K562 (cell line): ENCODE results near the gene CNOT11. TPM values are rescaled to one million over a fixed set of nuclear protein-coding genes. Genes with fewer than 3 reads are reported as not detected.

Source experiments
- ATAC-seq: fragments of 200-7000 bp; cut with Tn5 transposase; 3 replicates; pipeline ENCODE4 v1.9.1; 2020; ENCODE audit warnings: moderate library complexity
- BruUV-seq: library from RNA; stranded (reverse); fragments of 400-500 nt; replicated peaks from 2 replicates; lab custom pipeline; 2021; lab: Mats Ljungman, UMichigan
- CTCF ChIA-PET: fragments of 300-600 bp; formaldehyde crosslinking; extraction: SDS; loops from one replicate; lab custom pipeline; 2021; ENCODE audit warnings: low intra/inter-chr PET ratio; lab: Yijun Ruan, JAX
- POLR2A ChIA-PET: fragments of 300-600, 350-650 bp; sonication (Branson Sonifier 250); formaldehyde crosslinking; extraction: SDS; loops from one replicate; lab custom pipeline; 2021; ENCODE audit warnings: antibody characterized with exemption, inconsistent platforms; lab: Yijun Ruan, JAX
- DNase-seq, 4 experiments: peaks; one replicate each; pipeline versions ENCODE4 v3.0.0 to v3.0.0-alpha.2; 2011 to 2018; ENCODE audit warnings: low spot score in 3 of 4, mixed read lengths in 3 of 4; ENCODE audit errors: extremely low read depth in 1 of 4
- FAIRE-seq: peaks from 2 replicates; lab custom pipeline; 2011; peaks lifted over from hg19 to GRCh38; lab: Jason Lieb, UNC
- H2AFZ ChIP-seq: 2 replicates; pipeline ENCODE4 v1.6.0; 2011; ENCODE audit warnings: low read depth, low read length, control low read depth, inconsistent platforms
- H3K27ac ChIP-seq: fragments of 200-600 bp; 3 replicates; pipeline ENCODE4 v1.8.0; 2011; ENCODE audit warnings: low read depth, mild to moderate bottlenecking, control low read depth, inconsistent platforms, low read length, moderate library complexity, mixed read lengths; ENCODE audit errors: extremely low read depth
- H3K27me3 ChIP-seq, 2 experiments: fragments of 300-600 bp in 1 of 2; 2 replicates in 1 of 2; 3 replicates in 1 of 2; pipeline versions ENCODE4 v1.6.0 to v1.8.0; 2011; ENCODE audit warnings: inconsistent platforms in 2 of 2, low read length in 2 of 2, mild to moderate bottlenecking in 1 of 2, mixed read lengths in 1 of 2, moderate library complexity in 1 of 2; ENCODE audit not compliant: control insufficient read depth in 2 of 2, insufficient read depth in 2 of 2
- H3K36me3 ChIP-seq: fragments of 300-600 bp; 3 replicates; pipeline ENCODE4 v1.8.0; 2011; ENCODE audit warnings: mild to moderate bottlenecking, low read length, inconsistent platforms; ENCODE audit not compliant: control insufficient read depth, insufficient read depth
- H3K4me1 ChIP-seq, 2 experiments: fragments of 200-600 bp in 1 of 2; replicated peaks in 1 of 2; 2 replicates in 1 of 2; 3 replicates in 1 of 2; pipeline versions ENCODE4 v1.5.1 to v1.8.0; 2011; ENCODE audit warnings: inconsistent platforms in 2 of 2, low read length in 2 of 2, mild to moderate bottlenecking in 1 of 2, mixed read lengths in 1 of 2, moderate library complexity in 1 of 2; ENCODE audit not compliant: control insufficient read depth in 2 of 2, insufficient read depth in 2 of 2
- H3K4me2 ChIP-seq: 2 replicates; pipeline ENCODE4 v1.6.1; 2011; ENCODE audit warnings: low read length, control low read depth, inconsistent platforms, mixed read lengths; ENCODE audit not compliant: insufficient read depth
- H3K4me3 ChIP-seq: fragments of 200-600 bp; sonication (generic), shearing (Covaris generic); 2 replicates; pipeline ENCODE4 v1.5.1; 2016; ENCODE audit warnings: control low read depth, inconsistent platforms
- H3K79me2 ChIP-seq: fragments of 200-600 bp; 3 replicates; pipeline ENCODE4 v1.8.0; 2011; ENCODE audit warnings: low read length, inconsistent platforms; ENCODE audit not compliant: control insufficient read depth, insufficient read depth
- H3K9ac ChIP-seq, 2 experiments: 2 replicates each; pipeline versions ENCODE4 v1.6.0 to v1.6.1; 2011; ENCODE audit warnings: low read depth in 2 of 2, low read length in 2 of 2, control low read depth in 1 of 2, inconsistent platforms in 1 of 2, mild to moderate bottlenecking in 1 of 2, mixed read lengths in 1 of 2; ENCODE audit not compliant: insufficient read depth in 1 of 2
- H3K9me1 ChIP-seq: one replicate; pipeline ENCODE4 v1.6.0; 2011; ENCODE audit warnings: inconsistent platforms, mild to moderate bottlenecking, low read length, moderate library complexity; ENCODE audit not compliant: control insufficient read depth, insufficient read depth
- H3K9me3 ChIP-seq: replicated peaks from 2 replicates; pipeline ENCODE4 v1.5.1; 2011; ENCODE audit warnings: low read depth, low read length, inconsistent platforms; ENCODE audit not compliant: control insufficient read depth, insufficient read depth
- H4K20me1 ChIP-seq: replicated peaks from 2 replicates; pipeline ENCODE4 v1.6.1; 2011; ENCODE audit warnings: low read length, inconsistent platforms, mixed read lengths; ENCODE audit not compliant: control insufficient read depth, insufficient read depth
- E2F1 ChIP-seq: sonication (generic); formaldehyde crosslinking; IDR thresholded peaks from 2 replicates; pipeline ENCODE4 v1.8.1; 2023; ENCODE audit warnings: mild to moderate bottlenecking, missing genetic modification reagents, moderate library complexity
- ERF ChIP-seq: fragments of 450-650 bp; formaldehyde crosslinking; IDR thresholded peaks from 2 replicates; pipeline ENCODE4 v1.4.0; 2020; ENCODE audit warnings: mild to moderate bottlenecking, mixed read lengths
- HNRNPLL ChIP-seq: fragments of 200-400 bp; formaldehyde crosslinking; IDR thresholded peaks from 2 replicates; pipeline ENCODE4 v1.6.1; 2017; ENCODE audit warnings: low read length, low read depth, mild to moderate bottlenecking; ENCODE audit not compliant: poor library complexity, severe bottlenecking
- RAD21 ChIP-seq, 2 experiments: fragments of 250-450 bp in 1 of 2; fragments of 450-650 bp in 1 of 2; sonication (Bioruptor Pico) in 1 of 2; formaldehyde crosslinking in 1 of 2; IDR thresholded peaks in 1 of 2; conservative IDR thresholded peaks in 1 of 2; 2 replicates each; pipeline versions ENCODE4 v1.4.0 to v1.8.0; 2020 to 2022; ENCODE audit warnings: mild to moderate bottlenecking in 2 of 2, moderate library complexity in 1 of 2
- RB1 ChIP-seq: fragments of 450-650 bp; IDR thresholded peaks from 2 replicates; pipeline ENCODE4 v1.6.1; 2017; ENCODE audit warnings: low read depth, mild to moderate bottlenecking
- TAF9B ChIP-seq: fragments of 450-650 bp; IDR thresholded peaks from 2 replicates; pipeline ENCODE4 v1.6.1; 2018; ENCODE audit warnings: mild to moderate bottlenecking; ENCODE audit not compliant: partially characterized antibody
- ZKSCAN8 ChIP-seq: fragments of 200-800 bp; sonication (Bioruptor generic); IDR thresholded peaks from 2 replicates; pipeline ENCODE4 v1.6.1; 2016; ENCODE audit warnings: missing genetic modification characterization, missing compliant biosample characterization
- ZNF583 ChIP-seq: fragments of 250-450 bp; sonication (Bioruptor Pico); IDR thresholded peaks from 2 replicates; pipeline ENCODE4 v1.4.0; 2020
- ZNF77 ChIP-seq: fragments of 250-450 bp; sonication (Bioruptor Pico); IDR thresholded peaks from 2 replicates; pipeline ENCODE4 v1.5.0; 2020
- WGBS: fragments of 100-300 bp; shearing (Covaris generic); methylation state at CpG from one replicate; pipeline ENCODE4 v1.1.6; 2016; ENCODE audit warnings: low coverage, mixed read lengths; ENCODE audit not compliant: insufficient coverage; ENCODE audit errors: missing lambda C conversion rate; 5-methylcytosine and 5-hydroxymethylcytosine counted together
- in situ Hi-C: fragments of 300-500 bp; cut with MboI; formaldehyde crosslinking; loops from 4 replicates; pipeline ENCODE4 v1.15.0; 2018; ENCODE audit warnings: inconsistent platforms, mixed read lengths
- intact Hi-C: fragments of 100-400 bp; cut with micrococcal nuclease; formaldehyde crosslinking; loops from 2 replicates; pipeline ENCODE4 v1.14.2; 2022
- polyA plus RNA-seq, 8 experiments: library from polyadenylated mRNA; depleted of rRNA in 4 of 8; stranded (reverse) in 5 of 8; unstranded in 3 of 8; fragments of >200 nt; fragmentation: Nextera tagmentation in 2 of 8; fragmentation: Illumina TruSeq in 1 of 8; extraction: Ambion mirVana in 2 of 8; extraction: Trizol in 1 of 8; gene quantifications; 2 replicates each; pipeline versions ENCODE4 v1.2.1 to v1.2.3, GENCODE V29; 2011 to 2014; ENCODE audit warnings: inconsistent platforms in 1 of 8, missing spikeins in 1 of 8
- total RNA-seq, 7 experiments: library from RNA; depleted of rRNA in 6 of 7; stranded (reverse); fragments of >200 nt in 6 of 7; fragmentation: Illumina TruSeq in 2 of 7; extraction: Trizol in 2 of 7; gene quantifications; 2 replicates each; pipeline versions ENCODE4 v1.2.1 to v1.2.3, GENCODE V29; 2011 to 2021; ENCODE audit warnings: low replicate concordance in 1 of 7
- TF ChIP-seq, protein P1 (sequence below), 3 experiments: IDR thresholded peaks in 2 of 3; conservative IDR thresholded peaks in 1 of 3; 2 replicates each; pipeline ENCODE4 v1.5.1; 2011 to 2012; ENCODE audit warnings: low read length in 3 of 3, mild to moderate bottlenecking in 3 of 3, control low read depth in 2 of 3, improper control_type of control experiment in 1 of 3, inconsistent platforms in 1 of 3, low read depth in 1 of 3, mixed read lengths in 1 of 3, moderate library complexity in 1 of 3; ENCODE audit not compliant: insufficient read depth in 2 of 3

Gene CNOT11
- total and polyA plus RNA-seq, 9 of the 15 experiments (the other 6 are each of a cell fraction or from before 2014, with no cell fraction given), result 12.7 to 163 (median 64.2) TPM

DNA sequence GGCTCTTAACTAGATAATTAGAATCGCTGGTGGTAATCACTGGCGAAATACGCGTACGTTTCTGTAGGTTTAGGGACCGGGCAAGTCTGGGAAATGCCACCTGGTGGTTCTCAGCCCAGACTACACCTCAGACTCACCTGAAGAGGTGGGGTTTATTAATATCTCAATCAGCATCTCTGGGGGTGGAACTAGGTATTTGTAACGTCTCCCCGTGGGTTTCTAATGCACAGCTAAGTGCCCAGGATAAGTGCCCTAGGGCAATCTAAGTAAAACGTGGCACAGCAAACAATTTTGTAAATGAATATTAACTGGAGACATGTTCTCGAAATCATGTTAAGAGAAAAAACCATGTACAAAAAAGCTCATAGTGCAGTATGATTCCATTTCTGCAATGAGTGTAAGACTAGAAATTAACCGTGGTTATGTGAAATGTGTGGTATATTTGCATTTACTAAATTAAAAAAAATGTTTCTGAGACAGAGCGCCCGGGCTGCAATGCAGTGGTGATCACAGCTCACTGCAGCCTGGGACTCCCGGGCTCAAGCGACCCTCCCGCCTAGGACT lies 760 bp upstream of the CNOT11 start:
- intact Hi-C loops (loop anchor here (2.0 to 5.0 kb wide), 2 partner anchors 100 to 239 kb away; partner anchors contain the start of gene TBC1D8), in situ Hi-C loops (no loop called here)
- Histone ChIP-seq H3K9ac (peak overlapping the region; percentile 72 to 89), H3K27me3 (no peaks in the 10 kb centered on the region), H3K4me3 (peak overlapping the region; percentile 97), H3K9me1 (no peaks in the 10 kb centered on the region), H2AFZ (peak overlapping the region; percentile 99), H3K4me1 (peaks cover 22 to 23% of the 10 kb centered on the region in 2 experiments), H3K79me2 (peaks cover 37% of the 10 kb centered on the region), H3K9me3 (peaks cover 4% of the 10 kb centered on the region; the same call in 1 of the 2 replicates), H3K27ac (peak overlapping the region; percentile 81), H3K36me3 (peaks cover 16% of the 10 kb centered on the region; the same call in 2 of the 3 replicates), H3K4me2 (peak overlapping the region; percentile 83), H4K20me1 (0 out of 2 replicates have a peak, but pooled peaks cover 7% of the 10 kb centered on the region)
- 31% methylated on average over 16 of the region's 16 CpGs for WGBS
- TF ChIP-seq ZNF583, result no peak
- TF ChIP-seq ZNF77 (CRISPR knock-in tag), result no peak
- TF ChIP-seq, protein P1, sequence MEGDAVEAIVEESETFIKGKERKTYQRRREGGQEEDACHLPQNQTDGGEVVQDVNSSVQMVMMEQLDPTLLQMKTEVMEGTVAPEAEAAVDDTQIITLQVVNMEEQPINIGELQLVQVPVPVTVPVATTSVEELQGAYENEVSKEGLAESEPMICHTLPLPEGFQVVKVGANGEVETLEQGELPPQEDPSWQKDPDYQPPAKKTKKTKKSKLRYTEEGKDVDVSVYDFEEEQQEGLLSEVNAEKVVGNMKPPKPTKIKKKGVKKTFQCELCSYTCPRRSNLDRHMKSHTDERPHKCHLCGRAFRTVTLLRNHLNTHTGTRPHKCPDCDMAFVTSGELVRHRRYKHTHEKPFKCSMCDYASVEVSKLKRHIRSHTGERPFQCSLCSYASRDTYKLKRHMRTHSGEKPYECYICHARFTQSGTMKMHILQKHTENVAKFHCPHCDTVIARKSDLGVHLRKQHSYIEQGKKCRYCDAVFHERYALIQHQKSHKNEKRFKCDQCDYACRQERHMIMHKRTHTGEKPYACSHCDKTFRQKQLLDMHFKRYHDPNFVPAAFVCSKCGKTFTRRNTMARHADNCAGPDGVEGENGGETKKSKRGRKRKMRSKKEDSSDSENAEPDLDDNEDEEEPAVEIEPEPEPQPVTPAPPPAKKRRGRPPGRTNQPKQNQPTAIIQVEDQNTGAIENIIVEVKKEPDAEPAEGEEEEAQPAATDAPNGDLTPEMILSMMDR (IDR thresholded peaks at IDR 0.05 in 2 of 3, conservative IDR thresholded peaks at IDR 0.05 in 1 of 3; ENCODE audit: insufficient read depth in 2 of 3, low read depth in 1 of 3, low read length in 3 of 3), result peak; percentile 34 to 58 (median 43)
- 0 out of 2 replicates have a peak, but pooled peaks have one; percentile 21 for TF ChIP-seq ERF
- no peak for TF ChIP-seq ZKSCAN8 (CRISPR knock-in tag)
- TF ChIP-seq TAF9B, result peak; percentile 8
- TF ChIP-seq HNRNPLL, result peak; percentile 0
- TF ChIP-seq RAD21 (CRISPR knock-in tag; conservative IDR thresholded peaks at IDR 0.05 in 1 of 2, IDR thresholded peaks at IDR 0.05 in 1 of 2), result peak in 1 of 2 experiments; percentile 16; a peak in 2 of 4 replicates
- TF ChIP-seq E2F1 (CRISPR knock-in tag), result 0 out of 2 replicates have a peak, but pooled peaks have one; percentile 20
- 0 out of 2 replicates have a peak, but pooled peaks have one; percentile 37 for TF ChIP-seq RB1
- ChIA-PET POLR2A (interaction anchor here (0.7 to 1.8 kb wide), 5 partner anchors 8 to 1002 kb away, joined by 3 to 7 read pairs (median 4); partner anchors contain the start of gene RPL31), CTCF (interaction anchor here (0.5 to 1.2 kb wide), 3 partner anchors 216 to 274 kb away, joined by 3 to 5 read pairs (median 3); no protein-coding TSS in a partner anchor)
- BruUV-seq, result TSS peak; percentile 91
- peak in 1 of 4 experiments; percentile 31 for DNase-seq
- peak; percentile 80 for ATAC-seq
- FAIRE-seq, result peak; percentile 52
